ENCODE data around the gene DCLRE1B. TPM values are rescaled to one million over a fixed set of nuclear protein-coding genes. Genes with fewer than 3 reads are reported as not detected.

The DCLRE1B gene
- total RNA-seq, 1 donor from 2014 or later: 6.1 TPM

DNA sequence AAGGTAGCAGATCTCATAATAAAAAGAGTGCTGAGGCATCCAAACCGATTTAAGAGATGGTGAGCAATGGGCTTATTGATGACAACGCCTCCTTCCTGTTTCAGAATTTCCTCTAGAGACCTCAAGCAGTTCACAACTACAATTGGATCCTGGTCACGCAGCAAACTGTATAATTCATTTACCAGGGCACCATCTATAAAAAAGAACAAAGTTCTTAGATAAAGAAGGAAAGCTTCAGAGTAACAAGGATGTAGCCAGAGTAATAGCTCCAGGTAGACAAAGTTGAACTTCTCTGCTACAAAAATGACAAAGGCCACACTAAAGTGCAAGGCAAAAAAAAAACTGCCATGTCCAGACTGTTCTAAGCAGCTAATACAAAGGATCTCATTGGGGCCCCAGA lies 3.9 kb upstream of the DCLRE1B start:
- Mint-ChIP-seq H3K4me3 (ENCODE audit: unreplicated experiment) (no peak overlapping the region), H3K36me3 (ENCODE audit: unreplicated experiment) (no peaks in the 10 kb centered on the region), H3K27me3 (ENCODE audit: unreplicated experiment) (peaks cover 4% of the 10 kb centered on the region), H3K27ac (ENCODE audit: unreplicated experiment) (no peak overlapping the region), H3K4me1 (ENCODE audit: low read depth, unreplicated experiment) (peaks cover 9% of the 10 kb centered on the region), H3K9me3 (ENCODE audit: unreplicated experiment) (peaks cover 12% of the 10 kb centered on the region)
- TF ChIP-seq CTCF (IDR thresholded peaks at IDR 0.05; ENCODE audit: partially characterized antibody, unreplicated experiment): no peak
- no peak for DNase-seq

DNA sequence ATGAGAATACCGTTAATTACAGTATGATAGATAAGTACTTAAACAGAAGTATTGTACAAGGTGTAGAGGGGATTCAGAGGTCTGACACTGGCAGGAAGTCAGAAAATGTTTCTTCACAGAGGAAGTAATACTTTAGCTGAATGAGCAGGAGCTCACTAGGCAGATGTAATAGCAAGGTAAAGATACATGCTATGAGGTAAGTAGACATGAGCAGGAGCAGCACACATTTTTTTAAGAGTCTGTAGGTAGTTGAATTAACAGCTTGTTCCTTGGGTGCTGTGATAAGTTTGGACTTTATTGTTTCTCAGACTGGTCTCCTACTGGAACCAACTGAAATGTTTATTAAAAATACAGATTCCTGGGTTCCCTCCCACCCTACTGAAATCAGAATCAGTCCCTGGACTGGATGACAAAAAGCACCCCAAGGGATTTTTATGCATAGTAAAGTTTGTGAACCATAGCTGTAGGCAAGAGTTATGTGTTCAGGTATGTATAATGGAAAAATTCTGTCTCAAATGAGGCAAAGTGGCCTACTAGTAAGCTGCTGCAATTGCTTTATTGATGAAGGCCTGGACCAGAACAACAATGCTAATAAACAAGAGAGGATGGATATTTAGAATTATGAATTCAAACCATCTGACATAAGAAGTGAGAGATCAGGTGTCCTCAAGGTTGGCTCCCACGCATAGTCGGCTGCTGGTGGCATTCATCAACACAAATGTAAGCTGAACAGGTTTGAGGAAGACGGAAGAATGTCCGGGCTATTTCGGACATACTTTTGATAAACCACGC lies 1.4 kb upstream of the DCLRE1B start:
- Mint-ChIP-seq H3K9me3 (ENCODE audit: unreplicated experiment) (peaks cover 12% of the 10 kb centered on the region), H3K27me3 (ENCODE audit: unreplicated experiment) (peaks cover 4% of the 10 kb centered on the region), H3K4me3 (ENCODE audit: unreplicated experiment) (peak overlapping the region; percentile 91), H3K36me3 (ENCODE audit: unreplicated experiment) (no peaks in the 10 kb centered on the region), H3K4me1 (ENCODE audit: low read depth, unreplicated experiment) (peaks cover 11% of the 10 kb centered on the region), H3K27ac (ENCODE audit: unreplicated experiment) (peak overlapping the region; percentile 69)
- TF ChIP-seq CTCF (IDR thresholded peaks at IDR 0.05; ENCODE audit: partially characterized antibody, unreplicated experiment): no peak
- no peak for DNase-seq

GRCh38 chr1:113904293-113904673 lies 843 bp upstream of the DCLRE1B start:
- TF ChIP-seq CTCF (IDR thresholded peaks at IDR 0.05; ENCODE audit: partially characterized antibody, unreplicated experiment): no peak
- Mint-ChIP-seq H3K27ac (ENCODE audit: unreplicated experiment) (peak overlapping the region; percentile 69), H3K9me3 (ENCODE audit: unreplicated experiment) (peaks cover 12% of the 10 kb centered on the region), H3K4me1 (ENCODE audit: low read depth, unreplicated experiment) (peaks cover 11% of the 10 kb centered on the region), H3K36me3 (ENCODE audit: unreplicated experiment) (no peaks in the 10 kb centered on the region), H3K27me3 (ENCODE audit: unreplicated experiment) (peaks cover 4% of the 10 kb centered on the region), H3K4me3 (ENCODE audit: unreplicated experiment) (peak overlapping the region; percentile 91)
- DNase-seq: no peak

DNA sequence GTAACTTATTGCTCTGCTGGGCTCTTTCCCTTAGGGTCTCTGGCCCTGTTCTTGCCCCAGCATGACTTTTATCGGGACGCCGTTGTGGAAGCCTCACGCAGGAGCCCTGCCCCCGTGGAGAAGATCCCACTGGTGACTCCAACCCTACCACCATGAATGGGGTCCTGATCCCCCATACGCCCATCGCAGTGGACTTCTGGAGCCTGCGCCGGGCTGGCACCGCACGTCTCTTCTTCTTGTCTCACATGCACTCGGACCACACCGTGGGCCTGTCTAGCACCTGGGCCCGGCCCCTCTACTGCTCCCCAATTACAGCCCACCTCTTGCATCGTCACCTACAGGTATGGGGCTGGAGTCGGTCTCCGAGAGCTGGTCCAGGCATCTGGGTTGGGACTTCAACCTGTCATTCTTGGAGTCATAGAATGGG lies 322 bp downstream of the DCLRE1B start:
- no peak for TF ChIP-seq CTCF (IDR thresholded peaks at IDR 0.05; ENCODE audit: partially characterized antibody, unreplicated experiment)
- DNase-seq: peak; percentile 22
- Mint-ChIP-seq H3K36me3 (ENCODE audit: unreplicated experiment) (no peaks in the 10 kb centered on the region), H3K27me3 (ENCODE audit: unreplicated experiment) (peaks cover 4% of the 10 kb centered on the region), H3K4me3 (ENCODE audit: unreplicated experiment) (peak overlapping the region; percentile 91), H3K9me3 (ENCODE audit: unreplicated experiment) (peaks cover 12% of the 10 kb centered on the region), H3K27ac (ENCODE audit: unreplicated experiment) (peak overlapping the region; percentile 69), H3K4me1 (ENCODE audit: low read depth, unreplicated experiment) (peaks cover 11% of the 10 kb centered on the region)

DNA sequence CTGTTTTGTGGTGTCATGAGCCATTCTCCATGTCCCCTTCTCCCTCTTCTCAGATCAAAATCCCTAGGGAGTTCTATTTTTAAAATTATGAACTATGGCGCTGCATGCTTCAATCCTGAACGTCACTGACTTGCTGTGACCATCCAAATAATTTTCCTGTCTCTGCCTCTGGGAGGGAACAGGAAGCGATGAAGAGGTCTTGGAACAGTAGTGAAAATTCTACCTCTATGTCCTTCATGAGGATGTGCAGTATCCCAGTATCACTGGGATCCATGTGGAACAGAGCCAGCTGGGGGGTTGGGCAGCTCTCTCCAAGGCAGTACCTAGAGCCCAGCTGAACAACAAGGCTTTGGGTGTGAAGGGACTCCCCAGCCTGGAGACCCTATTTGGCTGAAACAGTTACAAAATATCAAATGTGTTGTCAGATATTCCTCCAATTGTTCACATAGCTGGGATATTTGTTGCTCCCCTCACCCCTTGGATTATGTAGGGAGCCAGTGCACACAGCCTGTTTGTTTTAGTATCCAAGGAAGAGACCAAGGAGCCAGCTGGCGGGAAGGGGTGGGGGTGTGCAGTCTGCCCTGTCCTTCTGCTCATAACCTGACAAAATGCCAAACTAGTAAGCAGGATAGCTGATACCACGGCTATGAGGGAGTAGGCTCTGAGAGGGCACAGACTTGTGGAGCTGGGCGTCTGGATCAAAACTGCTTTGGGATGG lies 7.6 kb downstream of the DCLRE1B start:
- no peak for TF ChIP-seq CTCF (IDR thresholded peaks at IDR 0.05; ENCODE audit: partially characterized antibody, unreplicated experiment)
- Mint-ChIP-seq H3K4me3 (ENCODE audit: unreplicated experiment) (no peak overlapping the region), H3K4me1 (ENCODE audit: low read depth, unreplicated experiment) (peaks cover 10% of the 10 kb centered on the region), H3K27me3 (ENCODE audit: unreplicated experiment) (no peaks in the 10 kb centered on the region), H3K9me3 (ENCODE audit: unreplicated experiment) (no peaks in the 10 kb centered on the region), H3K36me3 (ENCODE audit: unreplicated experiment) (no peaks in the 10 kb centered on the region), H3K27ac (ENCODE audit: unreplicated experiment) (peak overlapping the region; percentile 19)
- peak; percentile 23 for DNase-seq

Data from glutamatergic neuron (in vitro differentiated cells).